GM04503 (cell line): Measurements from ENCODE around the gene CPNE6.

ENCODE experiments used
- DNase-seq: peaks from one replicate; pipeline ENCODE4 v3.0.0-alpha.2; 2012; ENCODE audit warnings: low read depth

CPNE6 gene

GRCh38 chr14:24069411-24069735 lies 2.0 kb upstream of the CPNE6 start:
- DNase-seq = no peak

DNA sequence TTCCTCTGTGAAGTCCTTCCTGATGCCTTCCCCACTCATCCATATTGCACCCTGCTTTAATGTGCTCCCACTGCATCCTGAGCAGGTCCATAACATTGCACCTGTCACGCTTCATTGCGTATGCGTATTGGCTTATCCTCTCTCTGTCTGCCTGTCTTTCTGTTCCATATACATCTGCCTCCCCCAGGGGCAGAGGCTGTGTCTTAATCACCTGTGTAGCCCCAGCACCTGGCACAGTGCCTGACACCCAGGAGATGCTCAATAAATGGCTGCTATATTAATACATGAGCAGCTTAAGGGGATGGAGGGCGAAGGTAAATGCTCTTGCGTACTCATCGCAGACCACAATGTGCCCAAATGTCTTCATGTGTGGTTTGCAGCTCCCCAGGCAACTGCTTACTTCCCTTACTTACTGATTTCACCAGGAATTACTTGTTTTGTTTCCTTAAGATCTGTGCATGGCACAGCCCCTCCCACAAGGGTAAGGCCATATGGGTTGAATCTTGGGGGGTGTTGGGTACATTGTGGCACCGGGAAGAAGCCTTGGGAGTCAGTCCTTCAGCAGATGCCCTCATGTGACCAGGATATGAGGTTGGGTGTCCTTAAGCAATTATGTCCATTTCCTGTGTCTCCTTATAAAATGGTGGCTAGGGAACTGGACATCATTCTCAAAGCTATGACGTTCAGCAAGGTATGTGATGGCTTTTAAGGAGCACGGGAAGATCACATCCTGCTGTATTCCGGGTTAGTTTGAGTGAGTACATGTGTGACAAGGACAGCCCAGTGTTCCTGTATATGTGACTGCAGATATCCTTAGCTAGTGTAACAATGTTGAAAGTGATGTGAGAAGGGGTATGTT lies 848 bp upstream of the CPNE6 start:
- DNase-seq = no peak

GRCh38 chr14:24071836-24072430 lies 571 bp downstream of the CPNE6 start:
- no peak for DNase-seq

DNA sequence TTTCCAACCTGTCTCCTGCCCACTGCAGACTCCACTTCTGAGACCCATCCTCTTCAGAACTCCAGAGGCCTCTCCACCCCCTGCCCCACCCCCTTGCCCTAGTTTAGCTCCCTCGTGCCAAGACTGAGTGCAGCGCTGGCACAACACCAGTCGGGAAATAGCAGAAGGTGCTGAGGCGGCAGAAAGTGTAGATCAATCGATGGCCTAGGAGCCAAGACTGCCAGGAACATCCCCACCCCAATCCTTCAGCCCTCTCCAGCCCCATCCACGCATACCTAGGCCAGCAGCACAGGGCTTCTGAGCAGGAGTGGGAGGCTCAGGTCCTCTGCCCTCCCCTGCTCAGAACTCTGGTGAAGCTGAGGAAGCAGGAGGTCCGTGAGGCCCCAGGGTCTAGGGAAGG lies 1.1 kb downstream of the CPNE6 start:
- DNase-seq = no peak

- DNase-seq = no peak
These were observed 1.8 kb downstream of the CPNE6 start for GRCh38 chr14:24072881-24073877.

DNA sequence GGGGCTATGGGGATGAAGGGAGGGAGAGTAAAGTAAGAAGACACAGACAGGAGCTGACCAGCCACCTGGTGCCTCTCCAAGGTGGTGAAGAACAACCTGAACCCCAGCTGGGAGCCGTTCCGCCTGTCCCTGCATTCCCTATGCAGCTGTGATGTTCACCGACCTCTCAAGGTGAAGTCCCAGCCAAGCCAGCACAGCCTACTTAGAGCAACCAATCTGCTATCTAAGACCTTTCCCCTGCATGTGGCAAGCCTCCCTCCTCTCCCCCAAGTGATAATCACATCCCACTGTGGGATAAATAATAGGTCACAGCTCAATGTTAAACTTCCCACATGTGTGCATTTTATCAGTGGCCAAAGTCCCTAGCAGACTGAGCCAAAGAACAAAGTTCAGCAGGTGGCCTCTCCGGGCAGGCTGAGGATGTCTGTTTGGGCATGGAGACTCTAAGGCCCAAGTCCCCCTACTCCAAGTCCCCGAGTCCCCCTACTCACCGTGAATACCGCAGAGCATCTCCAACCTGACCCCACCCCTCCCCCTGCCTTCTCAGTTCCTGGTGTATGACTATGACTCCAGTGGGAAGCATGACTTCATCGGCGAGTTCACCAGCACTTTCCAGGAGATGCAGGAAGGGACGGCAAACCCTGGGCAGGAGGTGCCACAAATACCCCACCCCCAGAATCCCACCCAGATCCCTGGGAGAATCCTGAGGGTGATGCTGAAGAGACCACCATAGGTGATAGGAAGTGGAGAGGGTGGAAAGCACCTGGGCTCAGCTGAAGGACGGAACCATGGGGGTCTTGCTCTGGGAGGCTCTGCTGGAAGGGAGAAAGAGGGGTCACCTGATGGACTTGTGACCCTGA lies 3.5 kb downstream of the CPNE6 start:
- no peak for DNase-seq

GRCh38 chr14:24075485-24076301 lies 4.3 kb downstream of the CPNE6 start:
- DNase-seq = no peak

DNA sequence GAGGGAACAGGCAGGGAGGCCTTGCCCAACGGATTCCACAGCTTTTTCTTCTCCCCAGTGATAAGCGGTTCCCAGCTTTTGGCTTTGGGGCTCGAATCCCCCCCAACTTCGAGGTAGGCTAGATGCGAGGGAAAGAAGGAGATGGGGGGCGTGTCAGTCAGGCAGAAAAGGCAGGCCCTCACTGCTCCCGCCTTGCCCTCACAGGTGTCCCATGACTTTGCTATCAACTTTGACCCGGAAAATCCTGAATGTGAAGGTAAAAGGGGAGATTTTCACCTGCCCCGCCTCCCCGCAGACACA lies 4.9 kb downstream of the CPNE6 start:
- DNase-seq = no peak

- no peak for DNase-seq
These were observed 5.7 kb downstream of the CPNE6 start for GRCh38 chr14:24077086-24077485.

- no peak for DNase-seq
These were observed 6.8 kb downstream of the CPNE6 start for GRCh38 chr14:24078146-24078545.

GRCh38 chr14:24079491-24080141 lies 8.3 kb downstream of the CPNE6 start:
- DNase-seq = no peak

DNA sequence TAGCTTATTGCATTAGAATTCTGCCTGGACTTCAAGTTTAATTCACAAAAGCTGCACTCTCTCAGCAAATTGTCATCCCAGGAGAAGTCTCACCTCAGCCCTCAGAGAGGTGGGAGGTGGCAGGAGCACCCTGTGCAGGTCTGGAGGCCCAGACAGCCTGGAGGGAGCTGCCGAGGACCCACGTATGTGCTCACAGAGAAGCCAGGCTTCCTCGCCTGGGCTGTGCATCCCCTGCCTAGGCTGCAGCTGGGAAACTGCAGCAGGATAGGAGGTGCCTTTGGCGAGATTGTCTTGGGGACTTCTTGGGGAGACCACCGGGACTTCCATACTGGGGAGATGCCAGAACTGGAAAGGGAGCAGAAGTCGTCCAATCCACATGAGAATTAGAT lies 8.8 kb downstream of the CPNE6 start:
- DNase-seq = no peak

DNA sequence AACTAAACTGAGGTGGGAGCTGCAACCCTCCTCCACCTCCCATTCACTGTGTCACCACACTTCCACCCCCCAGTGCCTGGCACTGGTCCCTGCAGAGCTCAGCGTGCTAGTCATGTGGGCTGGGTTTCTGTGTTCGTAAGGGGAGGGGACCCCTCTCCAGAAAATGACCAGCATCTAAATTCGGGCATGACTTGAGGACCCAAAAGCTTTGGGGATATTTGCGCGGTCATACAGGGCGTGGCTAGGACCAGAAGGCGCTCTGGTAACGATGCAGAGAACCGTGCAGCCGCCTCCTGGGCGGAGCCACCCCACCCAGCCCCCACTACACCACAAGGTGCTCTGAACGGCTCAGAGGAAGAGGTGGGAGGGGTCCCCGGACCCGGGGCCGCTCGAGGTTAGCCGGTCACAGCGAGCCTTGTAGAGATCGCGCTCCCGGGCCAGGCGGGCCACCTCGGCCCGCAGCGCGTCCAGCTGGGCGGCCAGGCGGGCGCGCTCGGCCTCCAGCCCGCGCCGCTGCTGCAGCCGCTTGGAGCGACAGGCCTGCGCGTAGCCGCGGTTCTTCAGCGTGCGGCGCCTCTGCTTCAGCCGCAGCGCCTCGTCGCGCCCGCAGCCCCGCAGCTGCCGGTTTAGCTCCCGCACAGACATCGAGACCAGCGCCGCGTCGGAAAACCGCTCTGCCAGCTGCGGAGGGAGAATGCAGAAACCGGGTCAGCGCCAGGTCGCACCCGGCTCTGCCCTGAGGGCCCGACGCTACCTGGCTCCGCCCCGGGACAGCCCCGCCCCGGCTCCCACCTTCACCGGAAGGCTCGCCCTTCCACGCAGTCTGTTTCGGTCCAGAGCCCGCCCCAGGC lies 9.8 kb downstream of the CPNE6 start:
- no peak for DNase-seq

DNA sequence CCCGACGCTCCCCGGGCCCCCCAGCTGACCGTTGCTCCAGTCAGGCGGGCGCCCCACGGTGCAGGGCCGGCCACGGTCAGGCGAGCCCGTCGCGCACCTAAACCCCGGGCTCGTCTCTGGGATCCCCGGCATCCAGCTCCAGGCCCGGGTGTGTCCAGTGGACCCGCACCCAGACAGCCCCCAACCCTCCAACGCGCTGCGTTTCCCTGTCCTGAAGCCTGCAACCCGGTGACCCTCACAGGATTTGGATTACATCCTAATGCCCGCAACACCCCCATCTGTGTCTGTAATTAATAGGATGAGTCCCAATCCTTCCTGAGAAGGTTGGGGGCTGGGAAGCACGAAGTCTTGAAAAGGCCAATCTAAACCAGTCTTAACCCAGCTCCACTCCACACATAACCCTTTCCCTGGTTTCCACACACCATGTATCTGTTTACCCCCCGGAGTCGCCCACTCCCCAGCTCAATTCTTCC lies 10.4 kb downstream of the CPNE6 start:
- DNase-seq = no peak

DNA sequence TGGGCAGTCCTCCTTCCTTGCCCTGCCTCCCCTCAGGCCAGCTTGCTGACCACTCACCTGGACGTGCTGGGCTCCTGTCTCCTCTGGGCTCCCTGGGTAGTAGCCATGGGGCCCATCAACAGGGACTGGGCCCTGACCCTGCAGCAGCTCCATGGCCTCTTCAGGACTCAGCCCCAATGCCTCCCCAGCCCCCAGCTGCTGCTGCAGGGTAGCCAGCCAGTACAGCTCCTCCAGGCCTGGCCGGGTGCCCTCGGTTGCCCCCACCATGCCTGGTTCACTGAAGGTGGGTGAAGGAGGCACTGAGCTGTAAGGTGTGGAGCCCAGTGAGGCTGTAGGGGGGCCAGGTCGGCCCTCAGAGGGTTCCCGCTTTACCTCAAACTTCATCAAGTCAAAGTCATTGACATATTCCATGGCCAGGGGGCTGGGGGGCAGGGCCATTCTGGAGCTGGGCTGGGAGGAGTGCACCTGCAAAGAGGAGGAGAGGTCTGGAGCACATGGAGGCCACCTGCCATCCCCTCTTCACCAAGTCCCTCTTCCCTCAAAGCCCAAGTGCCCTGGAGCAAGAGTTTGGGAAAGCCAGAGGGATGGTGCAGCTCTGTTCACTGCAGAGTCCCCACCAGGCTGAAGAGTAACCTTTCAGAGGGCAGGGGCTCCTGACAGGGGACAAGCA lies 11.2 kb downstream of the CPNE6 start:
- no peak for DNase-seq

GRCh38 chr14:24083462-24083861 lies 12.1 kb downstream of the CPNE6 start:
- no peak for DNase-seq

DNA sequence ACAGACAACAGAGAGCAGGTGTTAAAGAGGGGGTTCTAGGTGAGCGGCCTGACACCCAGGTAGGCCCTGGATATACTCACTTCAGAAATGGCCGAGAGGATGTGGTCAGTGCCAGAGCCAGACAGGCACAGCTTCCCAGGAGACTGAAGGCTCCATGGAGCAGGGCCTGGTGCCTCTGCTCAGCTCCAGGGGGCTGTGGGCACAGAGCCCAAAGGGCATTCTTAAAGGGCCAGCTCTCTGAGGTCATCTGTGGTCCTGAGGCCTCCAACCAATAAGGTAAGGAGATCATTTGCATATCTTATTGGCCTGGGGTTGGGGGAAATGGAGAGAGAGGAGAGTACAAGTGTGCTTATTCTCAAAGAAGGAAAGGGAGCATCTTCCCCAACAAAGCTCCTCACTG lies 13.1 kb downstream of the CPNE6 start:
- no peak for DNase-seq

DNA sequence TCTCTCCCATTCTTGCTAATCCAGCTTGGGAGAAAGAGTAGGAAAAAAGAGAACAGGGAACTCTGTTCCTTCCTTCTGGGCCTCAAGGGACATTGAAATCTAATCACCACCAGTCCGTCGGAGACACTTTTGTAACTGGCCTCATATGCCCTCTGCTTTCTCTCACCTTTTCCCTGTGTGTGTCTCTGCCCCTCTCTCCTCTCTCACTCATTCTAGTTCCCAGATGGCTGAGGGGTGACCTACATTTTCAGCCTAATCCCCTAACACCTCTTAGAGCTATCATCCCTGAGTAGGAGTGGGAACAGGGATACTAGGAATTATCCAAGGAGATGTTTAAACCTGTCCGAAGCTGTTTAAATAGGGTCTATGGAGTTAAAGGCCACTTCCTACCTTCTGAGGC lies 13.9 kb downstream of the CPNE6 start:
- DNase-seq = no peak
